Pons (tissue), 1 donor: ENCODE measurements around the gene MRPS27.
"Not testable (repeated sequence)": the region's sequence is repeated elsewhere in the genome, so short reads cannot be mapped to it uniquely, and the experiment has no call there.

Experiments used
- DNase-seq: peaks from one replicate; pipeline ENCODE4 v3.0.0-alpha.2; 2016; ENCODE audit warnings: low spot score

MRPS27 gene

DNA sequence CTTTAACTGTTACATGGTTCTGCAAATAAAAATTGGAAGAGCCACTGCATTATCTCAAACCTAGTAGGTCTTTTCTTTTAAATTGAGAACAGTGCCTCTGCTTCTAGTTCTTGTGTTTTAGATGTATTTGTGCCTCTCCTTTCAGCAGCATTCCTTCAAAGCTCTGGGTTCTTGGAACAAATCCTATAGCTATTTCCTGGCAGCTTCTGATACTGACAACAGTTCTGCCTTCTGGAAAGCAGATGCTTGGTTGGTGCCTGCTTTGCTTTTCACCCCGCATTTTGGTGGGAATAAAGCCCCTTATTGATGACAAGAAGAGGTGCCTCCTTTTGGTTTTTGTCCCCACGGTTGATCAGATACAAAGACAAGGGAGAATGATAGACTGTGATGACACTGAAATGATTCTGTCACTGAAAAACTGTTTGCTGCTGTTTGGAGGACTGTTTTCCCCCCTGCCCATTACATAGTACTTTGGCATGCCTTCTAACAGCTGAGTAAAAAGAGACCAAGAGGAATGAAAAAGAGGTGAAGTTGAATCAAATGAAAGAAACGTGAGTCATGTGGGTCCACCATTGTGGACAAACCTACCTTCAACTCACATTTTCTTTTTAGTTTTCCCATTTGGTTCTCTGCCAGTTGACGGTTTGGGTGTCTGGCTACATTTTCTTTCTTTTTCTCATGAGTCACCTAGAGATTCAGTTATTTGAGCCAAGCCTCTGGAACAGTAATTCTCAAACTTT is 5.7 kb upstream of the MRPS27 start:
- no peak for DNase-seq

DNA sequence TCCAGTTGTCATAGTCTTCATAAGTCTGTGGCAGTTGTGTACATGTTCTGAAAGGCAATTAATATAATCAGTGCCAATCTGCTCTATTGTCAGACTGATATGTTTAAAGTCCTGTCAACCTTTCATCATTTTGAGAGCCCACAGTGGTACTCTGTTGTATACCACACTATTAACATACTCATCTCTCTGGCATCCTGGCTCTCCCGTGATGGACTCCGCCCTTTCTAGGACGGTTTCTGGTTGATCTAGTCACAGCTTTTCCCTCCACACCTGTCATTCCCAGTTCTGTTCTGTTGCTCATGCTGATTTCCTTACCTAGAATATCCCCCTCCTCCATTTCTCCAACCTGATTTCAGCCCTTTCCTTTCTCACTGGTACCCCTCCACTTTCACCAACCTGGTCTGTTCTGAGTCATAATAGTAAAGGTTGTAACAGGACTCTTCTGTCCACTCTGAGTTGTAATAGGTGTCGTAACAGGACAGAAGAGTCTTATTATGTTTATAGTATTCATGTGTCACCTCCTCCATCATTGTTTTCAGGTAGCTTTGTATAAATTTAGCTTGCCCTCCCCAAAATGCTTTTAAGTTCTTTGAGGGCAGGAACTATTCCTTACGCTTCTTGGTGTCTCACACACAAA is 4.3 kb upstream of the MRPS27 start:
- DNase-seq: no peak

DNA sequence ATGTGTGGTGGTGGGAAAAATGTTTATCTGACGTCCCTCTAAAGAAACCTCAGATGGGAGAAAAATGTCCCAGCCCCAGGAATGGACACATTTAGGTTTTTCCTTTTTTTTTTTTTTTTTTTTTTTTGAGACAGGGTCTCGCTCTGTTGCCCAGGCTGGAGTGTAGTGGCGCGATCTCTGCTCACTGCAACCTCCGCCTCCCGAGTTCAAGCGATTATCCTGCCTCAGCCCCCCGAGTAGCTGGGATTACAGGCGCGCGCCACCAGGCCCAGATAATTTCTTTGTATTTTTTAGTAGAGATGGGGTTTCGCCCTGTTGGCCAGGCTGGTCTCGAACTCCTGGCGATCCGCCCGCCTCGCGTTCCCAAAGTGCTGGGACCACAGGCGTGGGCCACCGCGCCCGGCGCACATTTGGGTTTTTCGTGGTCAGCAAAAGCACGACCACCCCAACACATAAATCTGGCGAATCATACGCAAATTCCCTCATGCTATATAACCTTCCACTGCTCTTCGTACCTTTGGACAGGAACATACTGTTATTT is 535 bp downstream of the MRPS27 start:
- not testable (repeated sequence) for DNase-seq

DNA sequence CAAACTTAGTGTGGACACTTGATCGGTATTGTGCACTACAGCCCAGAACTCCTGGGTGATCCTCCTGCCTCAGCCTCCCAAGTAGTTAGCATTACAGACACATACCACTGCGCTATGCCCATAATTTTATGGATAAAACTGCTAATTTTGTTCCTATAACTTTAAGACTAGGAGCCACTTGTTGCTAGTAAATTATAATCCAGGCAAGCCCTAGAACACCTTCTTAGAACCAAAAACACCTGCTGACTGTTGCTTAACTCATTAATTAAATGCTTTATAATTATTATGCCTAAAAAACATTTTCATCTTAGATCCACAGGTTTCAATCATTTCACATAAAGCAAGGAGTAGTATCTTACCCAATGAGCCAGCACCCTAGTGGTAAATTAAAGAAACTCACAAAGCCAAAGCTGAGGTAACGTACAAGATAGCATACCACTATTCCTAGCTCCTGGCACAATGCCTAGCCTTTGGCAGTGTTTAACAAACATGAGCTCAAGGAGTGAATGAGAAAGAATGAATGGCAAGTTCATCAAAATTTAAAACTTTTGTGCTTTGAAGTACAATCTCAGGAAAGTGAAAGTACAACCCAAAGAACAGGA is 5.4 kb downstream of the MRPS27 start:
- DNase-seq: no peak

DNA sequence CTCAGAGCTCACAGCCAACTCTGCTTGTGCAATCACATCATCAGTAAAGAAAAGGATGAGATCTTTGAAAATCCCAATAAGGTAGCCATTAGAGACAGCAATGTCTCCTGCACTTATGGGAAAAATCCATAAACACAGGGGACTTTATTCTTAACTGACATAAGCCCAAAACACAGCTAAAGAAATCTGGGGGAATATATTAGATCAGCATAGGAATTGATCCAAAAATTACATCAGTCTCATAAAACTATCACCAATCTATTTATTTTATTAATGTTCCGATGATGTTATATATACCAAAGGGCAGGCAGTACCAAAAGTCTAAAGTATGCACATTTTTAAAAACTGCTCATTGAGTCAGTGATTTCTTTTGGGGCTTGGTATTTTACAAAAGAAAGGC is 6.9 kb downstream of the MRPS27 start:
- no peak for DNase-seq

DNA sequence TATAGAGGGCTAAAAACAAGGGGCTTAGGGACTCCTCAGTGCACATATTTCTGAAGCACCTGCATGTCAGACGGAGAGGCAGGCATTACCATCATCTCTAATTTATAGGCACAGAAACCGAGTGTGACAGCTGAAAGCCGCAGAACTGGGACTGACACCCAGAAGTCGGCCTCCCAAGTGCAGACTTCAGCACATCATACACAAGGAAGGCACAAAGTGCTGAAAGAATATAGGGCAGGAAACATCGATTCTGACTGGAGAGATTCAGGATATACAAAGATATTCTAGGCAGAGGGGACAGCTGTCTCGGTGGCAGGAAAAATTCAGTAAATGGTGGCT is 11.2 kb downstream of the MRPS27 start:
- DNase-seq: no peak

DNA sequence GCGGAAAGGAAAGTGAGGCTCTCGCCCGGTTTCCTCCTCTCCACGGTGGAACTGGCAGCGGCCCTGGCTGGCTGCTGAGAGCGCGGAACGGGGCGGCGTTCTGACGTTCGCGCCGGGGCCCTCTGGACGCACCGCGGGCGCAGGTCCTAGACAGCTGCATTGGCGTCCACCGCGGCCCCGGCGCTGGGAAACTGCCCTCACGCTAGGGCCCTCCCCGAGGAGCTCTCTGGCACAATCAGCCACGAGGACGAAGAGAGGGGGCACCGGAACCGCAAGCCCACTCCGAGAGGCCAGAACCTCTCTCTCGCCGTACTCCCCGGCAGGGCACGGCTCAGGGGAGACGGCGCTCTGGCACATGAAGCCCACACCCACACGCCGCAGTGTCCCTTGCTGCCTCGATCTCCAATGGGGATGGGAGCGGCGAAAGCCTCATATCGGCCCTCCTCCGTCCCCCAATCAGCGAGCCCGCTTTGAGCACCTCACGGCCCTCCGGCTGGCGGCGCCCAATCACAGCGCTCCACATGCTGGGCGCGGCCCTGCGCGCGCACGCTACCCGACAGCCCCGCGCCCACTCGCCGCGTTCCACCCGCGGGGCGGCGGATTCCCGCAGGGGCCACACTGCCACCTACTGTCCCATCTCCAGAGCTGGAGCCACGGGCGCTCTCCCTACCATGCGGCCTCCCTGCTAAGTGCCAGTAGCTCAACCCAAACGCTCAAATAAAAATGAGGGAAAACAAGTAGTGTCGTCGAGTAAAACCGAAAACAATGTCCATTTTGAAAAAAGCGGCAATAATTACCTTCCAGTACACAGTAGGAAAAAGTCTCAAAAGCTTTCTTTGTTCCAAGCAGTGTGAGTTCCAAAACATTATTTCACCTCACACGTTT is 11.8 kb downstream of the MRPS27 start:
- peak; percentile 98 for DNase-seq

DNA sequence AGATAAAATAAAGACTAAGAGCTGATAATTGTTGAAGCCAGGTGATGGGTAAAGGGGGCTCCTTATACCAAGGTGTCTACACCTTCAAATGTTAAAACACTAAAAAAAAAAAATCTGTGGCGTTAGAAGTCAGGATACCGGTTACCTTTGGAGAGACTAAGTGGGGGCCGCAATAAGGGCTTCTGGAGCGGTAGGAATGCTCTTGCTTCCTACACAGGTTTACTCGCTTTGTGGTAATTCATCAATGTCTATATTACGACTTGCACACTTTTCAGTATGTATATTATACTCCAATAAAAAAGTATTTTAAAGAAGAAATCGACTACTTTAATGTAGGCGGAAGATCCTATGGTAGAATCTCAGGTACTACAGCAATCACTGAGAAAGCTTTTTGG is 12.5 kb downstream of the MRPS27 start:
- no peak for DNase-seq

DNA sequence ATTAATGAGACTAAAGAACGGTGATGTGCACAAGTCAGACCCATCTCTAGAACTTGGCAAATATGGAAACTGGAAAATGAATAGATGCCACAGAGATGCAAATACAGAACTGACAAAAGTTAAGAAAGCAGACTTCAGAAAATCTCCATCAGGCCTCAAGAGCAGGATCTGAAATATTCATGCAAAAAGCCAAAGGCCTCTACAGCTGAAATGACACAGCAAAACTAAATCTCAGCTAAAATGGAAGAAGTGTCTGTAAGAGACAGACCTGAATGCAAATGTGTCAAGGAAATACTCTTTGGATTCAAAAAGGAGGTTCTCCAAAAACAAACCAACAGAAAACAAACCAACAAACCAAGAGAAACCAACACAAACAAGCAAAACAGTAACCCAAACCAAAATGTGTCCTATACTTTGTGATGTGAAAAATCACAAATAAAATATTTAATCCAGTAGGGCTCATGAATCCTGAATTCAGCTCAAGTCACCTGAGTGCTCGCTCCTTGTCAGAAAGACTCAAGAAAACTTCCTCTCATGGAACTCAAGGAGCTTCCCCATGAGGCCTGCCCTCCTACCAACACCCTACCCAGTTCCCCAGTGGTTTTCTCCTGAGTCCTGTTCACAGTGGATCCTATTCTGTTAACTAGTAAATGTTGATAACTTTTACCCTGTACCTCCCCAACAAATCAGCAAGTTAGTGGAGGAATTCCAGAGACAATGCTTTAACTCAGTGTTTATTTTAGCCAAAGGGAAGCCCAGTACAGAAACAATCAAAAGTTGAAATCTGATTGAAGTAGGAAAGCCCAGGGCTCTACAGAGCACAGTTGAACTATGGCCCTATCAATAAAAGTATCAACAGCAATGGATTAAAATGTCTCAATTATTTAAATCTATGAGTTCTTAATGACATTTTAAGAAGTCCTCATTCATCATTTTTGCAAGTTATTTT is 14.6 kb downstream of the MRPS27 start:
- DNase-seq: no peak

DNA sequence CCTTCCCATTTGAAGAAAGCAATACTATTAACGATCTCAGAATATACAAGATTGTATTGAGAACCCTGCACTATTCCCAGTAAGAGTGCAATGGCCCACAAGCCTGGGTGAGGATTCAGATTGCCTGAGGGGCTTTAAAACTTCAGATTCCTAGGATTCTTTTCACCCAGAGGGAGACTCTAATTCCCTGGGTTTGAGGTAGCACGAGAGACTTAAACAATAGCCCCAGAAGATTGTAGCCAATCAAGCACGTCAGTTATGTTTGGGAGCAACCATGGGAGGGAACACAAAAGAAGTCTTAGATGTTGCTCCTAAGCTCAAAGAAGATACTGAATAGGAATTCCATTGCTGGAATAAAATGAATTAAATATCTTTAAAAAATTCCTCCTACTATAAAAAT is 17.9 kb downstream of the MRPS27 start:
- DNase-seq: no peak

DNA sequence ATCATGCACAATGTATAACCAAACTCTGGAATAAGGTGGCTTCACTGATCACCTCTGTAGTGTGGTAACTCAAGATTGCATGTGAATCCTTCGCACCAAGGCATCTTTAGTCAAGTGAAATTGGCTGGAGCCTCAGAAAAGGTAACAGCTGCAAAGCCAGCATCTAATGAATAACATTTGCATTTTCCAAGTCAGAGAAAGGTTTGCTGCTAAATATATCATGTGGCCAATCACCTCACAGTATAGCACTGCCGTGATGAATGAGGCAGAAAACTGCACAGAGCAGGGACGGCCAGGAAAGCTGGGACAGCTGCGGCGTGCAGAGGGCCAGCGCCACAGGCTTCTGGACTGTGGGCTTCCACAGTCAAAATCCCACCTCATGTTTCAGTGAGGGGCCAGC is 18.5 kb downstream of the MRPS27 start:
- DNase-seq: no peak

DNA sequence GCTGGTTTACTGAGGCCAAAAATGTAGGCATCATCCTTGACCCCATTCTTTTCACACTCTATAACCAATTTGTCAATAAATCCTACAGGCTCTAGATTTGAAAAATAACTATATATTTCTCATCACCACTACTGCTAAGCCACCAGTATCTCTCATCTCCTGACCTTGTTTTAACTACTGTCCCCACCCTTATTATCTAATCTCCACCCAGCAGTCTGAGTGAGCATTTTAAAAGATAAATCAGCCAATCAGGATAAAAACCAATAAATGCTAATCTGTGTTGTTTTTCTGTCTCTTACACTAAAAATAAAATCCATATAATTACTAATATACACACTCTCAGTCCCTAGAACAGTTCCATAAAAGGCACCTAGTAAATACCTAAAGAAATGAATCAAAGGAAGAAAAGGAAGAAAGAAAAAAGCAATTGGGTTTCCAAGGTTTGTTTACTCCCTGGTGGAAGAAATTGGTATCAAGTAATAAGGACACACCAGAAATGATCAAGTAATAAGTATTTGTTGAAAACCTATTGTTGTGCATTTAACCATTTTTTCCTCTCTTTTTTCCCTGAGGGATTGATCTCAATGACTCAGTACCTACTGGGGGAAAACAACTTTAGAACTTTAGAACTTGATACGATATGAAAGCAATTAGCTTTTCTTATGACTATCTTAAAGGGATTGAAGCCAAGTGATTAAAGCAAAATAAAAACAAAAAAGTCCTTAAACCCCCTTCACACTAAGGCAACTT is 19.3 kb downstream of the MRPS27 start:
- DNase-seq: no peak

DNA sequence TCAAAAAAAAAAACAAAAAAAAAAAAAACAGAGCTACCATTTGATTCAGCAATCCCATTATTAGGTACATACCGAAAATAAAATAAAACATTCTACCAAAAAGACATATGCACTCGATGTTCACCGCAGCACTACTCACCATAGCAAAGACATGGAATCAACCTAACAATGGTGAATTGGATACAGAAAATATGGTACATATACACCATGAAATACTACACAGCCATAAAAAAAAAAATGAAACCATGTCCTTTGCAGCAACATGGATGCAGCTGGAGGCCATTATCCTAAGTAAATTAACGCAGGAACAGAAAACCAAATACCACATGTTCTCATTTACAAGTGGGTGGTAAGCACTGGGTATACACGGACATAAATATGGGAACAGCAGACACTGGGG is 21.3 kb downstream of the MRPS27 start:
- DNase-seq: no peak

DNA sequence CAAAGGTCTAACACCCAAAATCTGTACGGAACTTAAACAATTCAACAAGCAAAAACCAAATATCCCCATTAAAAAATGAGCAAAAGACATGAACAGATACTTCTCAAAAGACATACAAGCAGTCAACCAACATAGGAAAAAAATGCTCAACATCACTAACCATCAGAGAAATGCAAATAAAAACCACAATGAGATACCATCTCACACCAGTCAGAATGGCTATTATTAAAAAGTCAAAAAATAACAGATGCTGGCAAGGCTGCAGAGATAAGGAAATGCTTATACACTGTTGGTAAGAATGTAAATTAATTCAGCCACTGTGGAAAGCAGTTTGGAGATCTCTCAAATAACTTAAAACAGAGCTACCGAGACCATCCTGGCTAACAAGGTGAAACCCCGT is 21.9 kb downstream of the MRPS27 start:
- not testable (repeated sequence) for DNase-seq

DNA sequence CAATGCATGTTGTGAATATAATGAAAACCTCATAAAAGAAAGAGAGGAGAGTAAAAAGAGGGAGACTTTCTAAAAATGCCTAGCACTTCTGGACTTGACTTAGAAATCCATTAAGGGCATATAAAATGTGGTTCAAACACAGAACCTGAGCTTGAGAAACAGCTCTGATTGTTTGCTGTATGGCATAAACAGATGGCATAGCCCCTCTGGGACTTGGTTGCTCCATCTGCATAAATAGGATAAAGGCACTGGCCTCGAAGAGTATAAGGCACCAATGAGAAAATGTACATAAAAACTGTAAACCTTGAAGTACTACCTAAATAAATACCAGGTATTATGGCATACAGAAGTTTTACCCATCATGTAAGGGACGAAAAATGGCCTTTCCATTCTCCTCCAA is 23.8 kb downstream of the MRPS27 start:
- no peak for DNase-seq

DNA sequence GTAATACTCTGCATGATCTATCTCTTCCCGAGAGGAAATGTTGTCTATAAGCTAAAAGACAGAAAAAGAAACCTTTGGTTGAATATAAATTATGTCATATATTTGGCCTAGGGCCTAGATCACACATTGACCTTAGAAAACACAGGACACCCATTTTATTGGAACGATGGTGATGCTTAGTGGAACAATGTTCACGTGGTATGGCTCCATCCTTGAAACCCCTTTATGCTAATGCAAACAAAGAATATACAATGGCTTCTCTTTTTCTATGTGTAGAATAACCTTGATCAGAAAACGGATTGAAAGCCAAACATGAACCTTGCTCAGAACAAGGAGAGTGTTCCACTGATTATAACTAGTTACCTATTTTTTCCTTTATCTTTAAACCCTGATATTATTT is 24.5 kb downstream of the MRPS27 start:
- DNase-seq: no peak

DNA sequence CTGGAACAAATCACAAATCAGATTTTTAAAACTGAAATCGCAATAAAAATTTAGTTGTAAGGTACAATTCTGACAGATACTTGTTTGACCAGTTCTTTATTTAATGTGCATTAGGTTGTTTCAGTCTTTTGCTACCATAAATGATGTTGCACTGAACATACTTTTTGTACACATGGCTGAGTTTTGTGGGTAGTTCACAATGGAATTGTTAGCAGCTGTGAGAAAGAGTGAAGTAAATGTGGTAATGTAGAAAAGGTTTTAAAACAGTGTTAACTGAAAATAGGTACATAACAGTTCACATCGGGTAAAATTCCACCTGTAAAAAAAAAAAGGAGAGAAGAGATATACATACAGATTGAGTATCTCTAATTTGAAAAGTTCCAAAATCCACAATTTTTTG is 25.6 kb downstream of the MRPS27 start:
- DNase-seq: no peak

DNA sequence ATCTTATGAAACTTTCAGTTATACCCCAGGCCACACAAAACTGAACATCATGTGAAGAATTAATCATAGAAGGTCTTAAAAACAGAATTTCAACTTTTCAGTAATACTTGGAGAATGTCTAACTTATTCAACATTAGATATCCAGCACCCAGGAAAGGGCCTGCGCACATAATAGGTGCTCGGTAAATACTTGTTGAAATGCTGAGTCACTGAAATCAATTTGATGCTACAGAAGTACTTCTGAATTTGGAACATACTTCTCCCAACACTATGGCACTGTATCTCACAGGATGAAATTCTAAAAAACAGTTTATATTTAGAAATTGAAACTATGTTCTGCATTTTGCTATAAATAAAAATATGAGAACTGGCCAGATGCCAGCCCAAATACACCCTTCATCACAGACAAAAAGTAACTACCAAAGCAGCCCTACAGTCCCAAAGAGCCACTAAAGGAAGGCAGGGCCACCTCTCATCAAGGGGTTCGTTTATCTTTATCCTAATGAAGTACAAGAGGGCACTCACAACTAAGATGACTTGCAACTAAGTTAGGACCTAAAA is 26.5 kb downstream of the MRPS27 start:
- DNase-seq: no peak

DNA sequence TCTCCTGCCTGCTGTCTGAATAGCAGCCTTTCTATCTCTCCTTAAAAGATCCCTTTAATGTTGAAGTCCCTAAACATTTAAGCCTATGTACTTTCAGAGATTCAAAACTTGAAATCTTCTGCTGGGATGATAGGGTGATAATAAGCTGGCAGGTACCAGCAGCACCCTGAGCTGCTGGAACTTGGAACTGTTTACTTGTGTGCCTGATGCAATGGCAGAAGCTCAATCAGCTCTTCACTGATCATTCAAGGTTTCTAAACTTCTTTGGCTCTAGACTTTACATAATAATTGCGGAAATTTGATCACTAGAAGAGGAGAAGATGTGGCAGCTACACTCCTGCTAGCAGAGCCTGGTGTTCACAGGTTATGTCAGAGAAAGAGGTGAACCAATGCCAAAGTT is 27.6 kb downstream of the MRPS27 start:
- DNase-seq: no peak

DNA sequence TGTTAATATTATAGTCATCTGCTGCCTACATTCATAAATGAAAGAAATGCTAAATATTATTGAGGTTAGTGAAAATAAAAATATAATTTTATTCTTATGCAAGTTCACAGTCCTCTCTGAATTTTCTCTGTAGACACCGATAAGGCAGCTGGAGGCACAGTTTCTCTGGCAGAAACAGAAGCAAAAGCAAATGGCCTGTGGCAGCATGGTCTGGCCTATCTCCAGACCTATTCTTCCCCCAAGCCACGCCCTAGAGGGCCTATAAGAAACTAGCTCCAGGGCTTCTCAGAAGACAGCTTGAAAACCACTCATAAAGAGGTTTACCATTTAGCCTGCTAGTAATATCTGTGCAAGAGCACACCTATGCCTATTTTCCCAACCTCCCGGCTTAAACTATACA is 28.4 kb downstream of the MRPS27 start:
- no peak for DNase-seq
